ENCODE data around the gene PLXNB3.

Gene PLXNB3

GRCh38 chrX:153778181-153778580 is 14.1 kb downstream of the PLXNB3 start:
- no peak overlapping the region for H3K9ac ChIP-seq
- no peak overlapping the region for H3K27ac ChIP-seq
- no peak overlapping the region for H3K4me3 ChIP-seq (ENCODE audit: low read depth, low read length)

GRCh38 chrX:153778684-153779101 is 14.6 kb downstream of the PLXNB3 start:
- no peak for TF ChIP-seq CTCF (IDR thresholded peaks at IDR 0.05)
- H3K9ac ChIP-seq = no peak overlapping the region
- H3K9me3 ChIP-seq (ENCODE audit: control insufficient read depth, low read length) = no peaks in the 10 kb centered on the region
- H3K79me2 ChIP-seq = no peaks in the 10 kb centered on the region
- H3K36me3 ChIP-seq (ENCODE audit: control insufficient read depth, insufficient read depth, low read length) = no peaks in the 10 kb centered on the region
- H3K4me2 ChIP-seq (ENCODE audit: low read length) = no peak overlapping the region
- H3K4me3 ChIP-seq (ENCODE audit: low read depth, low read length) = no peak overlapping the region
- H3K27me3 ChIP-seq (ENCODE audit: control insufficient read depth, insufficient read depth, low read length) = no peaks in the 10 kb centered on the region
- no peaks in the 10 kb centered on the region for H3K4me1 ChIP-seq
- no peak overlapping the region for H2AFZ ChIP-seq
- no peak overlapping the region for H3K27ac ChIP-seq

More at GRCh38 chrX:153778181-153778580, 14.1 kb downstream of the PLXNB3 start:
- TF ChIP-seq CTCF (IDR thresholded peaks at IDR 0.05) = no peak
- H3K4me1 ChIP-seq = no peaks in the 10 kb centered on the region
- no peaks in the 10 kb centered on the region for H3K9me3 ChIP-seq (ENCODE audit: control insufficient read depth, low read length)
- H3K4me2 ChIP-seq (ENCODE audit: low read length) = no peak overlapping the region
- H2AFZ ChIP-seq = no peak overlapping the region
- no peaks in the 10 kb centered on the region for H3K79me2 ChIP-seq
- no peaks in the 10 kb centered on the region for H3K27me3 ChIP-seq (ENCODE audit: control insufficient read depth, insufficient read depth, low read length)
- no peaks in the 10 kb centered on the region for H3K36me3 ChIP-seq (ENCODE audit: control insufficient read depth, insufficient read depth, low read length)

- Histone ChIP-seq H3K9me3 (ENCODE audit: control insufficient read depth, low read length) (no peaks in the 10 kb centered on the region), H3K4me3 (ENCODE audit: low read depth, low read length) (no peak overlapping the region), H3K4me1 (no peaks in the 10 kb centered on the region), H3K4me2 (ENCODE audit: low read length) (no peak overlapping the region), H3K79me2 (no peaks in the 10 kb centered on the region), H3K36me3 (ENCODE audit: control insufficient read depth, insufficient read depth, low read length) (no peaks in the 10 kb centered on the region), H3K27me3 (ENCODE audit: control insufficient read depth, insufficient read depth, low read length) (no peaks in the 10 kb centered on the region), H3K27ac (no peak overlapping the region), H2AFZ (peak overlapping the region; percentile 61), H3K9ac (no peak overlapping the region)
- TF ChIP-seq CTCF (IDR thresholded peaks at IDR 0.05) = no peak
These were observed 16.0 kb downstream of the PLXNB3 start for GRCh38 chrX:153779891-153780677.

- TF ChIP-seq CTCF (IDR thresholded peaks at IDR 0.05) = no peak
- Histone ChIP-seq H3K27me3 (ENCODE audit: control insufficient read depth, insufficient read depth, low read length) (no peaks in the 10 kb centered on the region), H3K4me2 (ENCODE audit: low read length) (no peak within 1 kb of the TSS), H3K4me1 (no peaks in the 10 kb centered on the region), H3K9me3 (ENCODE audit: control insufficient read depth, low read length) (no peaks in the 10 kb centered on the region), H3K27ac (no peak within 1 kb of the TSS), H3K4me3 (ENCODE audit: low read depth, low read length) (no peak within 1 kb of the TSS), H3K9ac (no peak within 1 kb of the TSS), H3K79me2 (no peaks in the 10 kb centered on the region), H2AFZ (peak within 1 kb of the TSS; percentile 61), H3K36me3 (ENCODE audit: control insufficient read depth, insufficient read depth, low read length) (no peaks in the 10 kb centered on the region)
These were observed 16.8 kb downstream of the PLXNB3 start, which contains the start of gene SRPK3 for GRCh38 chrX:153780678-153781427. SRPK3 (plus strand) TSS chrX:153781041; CDS start chrX:153781087, 46 bp downstream.

Measured in parathyroid adenoma (tissue), 2 donors.